Gastrocnemius medialis (tissue), 4 donors: ENCODE results near the gene ZNF638.

Experiments used
- POLR2A ChIP-seq, 2 donors: fragments of 450-650 bp; IDR thresholded peaks; one replicate each; pipeline ENCODE4 v1.6.1; 2017; ENCODE audit warnings: antibody characterized with exemption in 2 of 2, mild to moderate bottlenecking in 2 of 2, moderate library complexity in 2 of 2
- TF ChIP-seq, protein P1 (sequence below), 5 experiments: fragments of 450-650 bp in 3 of 5; fragments of 200-600 bp in 2 of 5; sonication (generic) in 2 of 5; IDR thresholded peaks in 4 of 5; conservative IDR thresholded peaks in 1 of 5; 1 replicate in 4 of 5; 2 replicates in 1 of 5; pipeline ENCODE4 v1.5.1; 2016 to 2019; ENCODE audit warnings: antibody characterized with exemption in 5 of 5, mild to moderate bottlenecking in 3 of 5, moderate library complexity in 3 of 5

- TF ChIP-seq, protein P1, sequence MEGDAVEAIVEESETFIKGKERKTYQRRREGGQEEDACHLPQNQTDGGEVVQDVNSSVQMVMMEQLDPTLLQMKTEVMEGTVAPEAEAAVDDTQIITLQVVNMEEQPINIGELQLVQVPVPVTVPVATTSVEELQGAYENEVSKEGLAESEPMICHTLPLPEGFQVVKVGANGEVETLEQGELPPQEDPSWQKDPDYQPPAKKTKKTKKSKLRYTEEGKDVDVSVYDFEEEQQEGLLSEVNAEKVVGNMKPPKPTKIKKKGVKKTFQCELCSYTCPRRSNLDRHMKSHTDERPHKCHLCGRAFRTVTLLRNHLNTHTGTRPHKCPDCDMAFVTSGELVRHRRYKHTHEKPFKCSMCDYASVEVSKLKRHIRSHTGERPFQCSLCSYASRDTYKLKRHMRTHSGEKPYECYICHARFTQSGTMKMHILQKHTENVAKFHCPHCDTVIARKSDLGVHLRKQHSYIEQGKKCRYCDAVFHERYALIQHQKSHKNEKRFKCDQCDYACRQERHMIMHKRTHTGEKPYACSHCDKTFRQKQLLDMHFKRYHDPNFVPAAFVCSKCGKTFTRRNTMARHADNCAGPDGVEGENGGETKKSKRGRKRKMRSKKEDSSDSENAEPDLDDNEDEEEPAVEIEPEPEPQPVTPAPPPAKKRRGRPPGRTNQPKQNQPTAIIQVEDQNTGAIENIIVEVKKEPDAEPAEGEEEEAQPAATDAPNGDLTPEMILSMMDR (IDR thresholded peaks at IDR 0.05 in 4 of 5, conservative IDR thresholded peaks at IDR 0.05 in 1 of 5), result no peak
- TF ChIP-seq POLR2A (IDR thresholded peaks at IDR 0.05), result no peak
Measured at GRCh38 chr2:71360434-71360975, 28.9 kb downstream of the ZNF638 start.
